Measurements from ENCODE around the gene FHIP2A. TPM values are rescaled to one million over a fixed set of nuclear protein-coding genes. Genes with fewer than 3 reads are reported as not detected.
"Not testable (repeated sequence)": the region's sequence is repeated elsewhere in the genome, so short reads cannot be mapped to it uniquely, and the experiment has no call there.

Gene FHIP2A
- total RNA-seq, 2 experiments from 2014 or later = 4.2 to 13.2 TPM

DNA sequence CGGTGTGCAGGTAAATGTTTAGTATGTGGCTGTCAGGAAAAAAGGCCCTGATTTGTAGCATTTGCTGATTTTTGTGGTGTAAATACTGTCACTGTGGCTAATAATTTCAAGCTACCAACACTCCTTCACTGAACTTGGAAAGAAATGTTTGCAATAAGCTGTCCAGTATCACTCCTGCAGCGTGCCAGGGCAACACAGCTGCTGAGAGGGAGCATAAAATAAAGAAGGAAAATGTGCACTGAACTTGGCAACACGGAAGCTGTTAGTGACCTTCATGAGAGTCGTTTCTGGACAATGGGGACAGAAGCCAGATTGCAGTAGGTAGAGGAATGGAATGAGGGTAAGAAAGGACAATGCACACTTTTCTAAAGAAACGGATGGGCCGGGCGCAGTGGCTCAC is 37.9 kb upstream of the FHIP2A start:
- Histone ChIP-seq H3K4me2 (ENCODE audit: low read length) (no peak overlapping the region), H4K20me1 (ENCODE audit: insufficient read depth, low read length) (no peaks in the 10 kb centered on the region), H3K9me3 (ENCODE audit: low read length) (no peaks in the 10 kb centered on the region), H3K4me1 (ENCODE audit: insufficient read depth, low read length, poor library complexity, severe bottlenecking) (no peaks in the 10 kb centered on the region), H3K4me3 (ENCODE audit: low read depth, low read length, poor library complexity, severe bottlenecking) (no peak overlapping the region), H3K79me2 (ENCODE audit: insufficient read depth, low read depth, low read length) (no peaks in the 10 kb centered on the region), H2AFZ (ENCODE audit: low read length) (no peak overlapping the region), H3K36me3 (ENCODE audit: insufficient read depth, low read length) (no peaks in the 10 kb centered on the region), H3K27ac (ENCODE audit: low read depth, low read length, poor library complexity, severe bottlenecking) (no peak overlapping the region), H3K9me2 (ENCODE audit: insufficient read depth, low read length) (no peaks in the 10 kb centered on the region)
- no peak for DNase-seq (ENCODE audit: low spot score)
- ChIA-PET CTCF (ENCODE audit: unreplicated experiment) (no interaction called here), POLR2A (no interaction called here)
- intact Hi-C loops (cut with micrococcal nuclease; ENCODE audit: unreplicated experiment) = no loop called here
- TF ChIP-seq, protein P1, sequence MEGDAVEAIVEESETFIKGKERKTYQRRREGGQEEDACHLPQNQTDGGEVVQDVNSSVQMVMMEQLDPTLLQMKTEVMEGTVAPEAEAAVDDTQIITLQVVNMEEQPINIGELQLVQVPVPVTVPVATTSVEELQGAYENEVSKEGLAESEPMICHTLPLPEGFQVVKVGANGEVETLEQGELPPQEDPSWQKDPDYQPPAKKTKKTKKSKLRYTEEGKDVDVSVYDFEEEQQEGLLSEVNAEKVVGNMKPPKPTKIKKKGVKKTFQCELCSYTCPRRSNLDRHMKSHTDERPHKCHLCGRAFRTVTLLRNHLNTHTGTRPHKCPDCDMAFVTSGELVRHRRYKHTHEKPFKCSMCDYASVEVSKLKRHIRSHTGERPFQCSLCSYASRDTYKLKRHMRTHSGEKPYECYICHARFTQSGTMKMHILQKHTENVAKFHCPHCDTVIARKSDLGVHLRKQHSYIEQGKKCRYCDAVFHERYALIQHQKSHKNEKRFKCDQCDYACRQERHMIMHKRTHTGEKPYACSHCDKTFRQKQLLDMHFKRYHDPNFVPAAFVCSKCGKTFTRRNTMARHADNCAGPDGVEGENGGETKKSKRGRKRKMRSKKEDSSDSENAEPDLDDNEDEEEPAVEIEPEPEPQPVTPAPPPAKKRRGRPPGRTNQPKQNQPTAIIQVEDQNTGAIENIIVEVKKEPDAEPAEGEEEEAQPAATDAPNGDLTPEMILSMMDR (conservative IDR thresholded peaks at IDR 0.05; ENCODE audit: low read length) = no peak
- no peak for TF ChIP-seq EZH2phosphoT487 (IDR thresholded peaks at IDR 0.05; ENCODE audit: borderline replicate concordance, low read depth, low read length)
- no TSS peak for BruUV-seq (replicated peaks)

DNA sequence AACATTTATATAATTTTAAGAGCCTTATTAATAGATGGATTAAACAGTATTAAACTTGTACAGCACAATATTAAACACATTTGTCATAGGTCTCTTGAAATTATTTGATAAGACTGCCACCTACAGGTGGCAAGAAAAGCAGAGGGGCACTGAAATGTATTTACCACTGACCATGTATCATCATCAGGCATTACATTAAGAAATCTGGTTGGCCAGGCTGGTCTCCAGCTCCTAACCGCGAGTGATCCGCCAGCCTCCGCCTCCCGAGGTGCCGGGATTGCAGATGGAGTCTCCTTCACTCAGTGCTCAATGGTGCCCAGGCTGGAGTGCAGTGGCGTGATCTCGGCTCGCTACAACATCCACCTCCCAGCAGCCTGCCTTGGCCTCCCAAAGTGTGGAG is 35.1 kb upstream of the FHIP2A start:
- intact Hi-C loops (cut with micrococcal nuclease; ENCODE audit: unreplicated experiment) = loop anchor here (2.0 kb wide), 2 partner anchors 238 to 482 kb away; no protein-coding TSS in a partner anchor
- H2AFZ ChIP-seq (ENCODE audit: low read length); H3K4me1 ChIP-seq (ENCODE audit: insufficient read depth, low read length, poor library complexity, severe bottlenecking); H3K9me3 ChIP-seq (ENCODE audit: low read length); CTCF ChIA-PET (ENCODE audit: unreplicated experiment); H3K36me3 ChIP-seq (ENCODE audit: insufficient read depth, low read length); H3K4me2 ChIP-seq (ENCODE audit: low read length); H4K20me1 ChIP-seq (ENCODE audit: insufficient read depth, low read length); H3K4me3 ChIP-seq (ENCODE audit: low read depth, low read length, poor library complexity, severe bottlenecking); H3K79me2 ChIP-seq (ENCODE audit: insufficient read depth, low read depth, low read length); BruUV-seq (replicated peaks); H3K27ac ChIP-seq (ENCODE audit: low read depth, low read length, poor library complexity, severe bottlenecking); H3K9me2 ChIP-seq (ENCODE audit: insufficient read depth, low read length): not testable (repeated sequence)
- DNase-seq (ENCODE audit: low spot score) = peak; percentile 48
- POLR2A ChIA-PET = interaction anchor here (0.7 kb wide), 1 partner anchor 125 kb away, joined by 3 read pairs; no protein-coding TSS in a partner anchor
- TF ChIP-seq, protein P1 (conservative IDR thresholded peaks at IDR 0.05; ENCODE audit: low read length) = peak; percentile 80

- H4K20me1 ChIP-seq (ENCODE audit: insufficient read depth, low read length); POLR2A ChIA-PET; H3K9me3 ChIP-seq (ENCODE audit: low read length); CTCF ChIA-PET (ENCODE audit: unreplicated experiment); BruUV-seq (replicated peaks); H2AFZ ChIP-seq (ENCODE audit: low read length); DNase-seq (ENCODE audit: low spot score); H3K4me1 ChIP-seq (ENCODE audit: insufficient read depth, low read length, poor library complexity, severe bottlenecking); H3K4me3 ChIP-seq (ENCODE audit: low read depth, low read length, poor library complexity, severe bottlenecking); H3K79me2 ChIP-seq (ENCODE audit: insufficient read depth, low read depth, low read length); H3K27ac ChIP-seq (ENCODE audit: low read depth, low read length, poor library complexity, severe bottlenecking); H3K9me2 ChIP-seq (ENCODE audit: insufficient read depth, low read length); H3K4me2 ChIP-seq (ENCODE audit: low read length); H3K36me3 ChIP-seq (ENCODE audit: insufficient read depth, low read length): not testable (repeated sequence)
- intact Hi-C loops (cut with micrococcal nuclease; ENCODE audit: unreplicated experiment) = loop anchor here (2.0 kb wide), 2 partner anchors 238 to 482 kb away; no protein-coding TSS in a partner anchor
Measured at GRCh38 chr10:114787131-114787530, 34.4 kb upstream of the FHIP2A start.

Data from OCI-LY7 (cell line).